HCT116 (cell line): Measurements from ENCODE around the gene PJA1.
A peak's percentile ranks its signal among the peaks of the same experiment; 100 is the strongest.

Experiments used
- EZH2 ChIP-seq: fragments of 200-600 bp; sonication (generic); IDR thresholded peaks from 2 replicates; pipeline ENCODE4 v1.6.1; 2017; ENCODE audit warnings: antibody characterized with exemption, mixed run types
- POLR2A ChIP-seq: IDR thresholded peaks from 2 replicates; pipeline ENCODE4 v1.7.0; 2011; ENCODE audit warnings: borderline replicate concordance; ENCODE audit not compliant: insufficient read depth, insufficient read length; ENCODE audit errors: extremely low read depth
- POLR2AphosphoS5 ChIP-seq: IDR thresholded peaks from 2 replicates; pipeline ENCODE4 v1.6.1; 2011; ENCODE audit warnings: mild to moderate bottlenecking, low read depth, low read length, moderate library complexity
- RAD21 ChIP-seq: IDR thresholded peaks from 2 replicates; pipeline ENCODE4 v1.6.1; 2012; ENCODE audit warnings: low read depth, mild to moderate bottlenecking
- SIN3A ChIP-seq: IDR thresholded peaks from 2 replicates; pipeline ENCODE4 v1.6.1; 2012; ENCODE audit warnings: low read depth
- SP1 ChIP-seq: IDR thresholded peaks from 2 replicates; pipeline ENCODE4 v1.6.1; 2012; ENCODE audit warnings: low read depth
- SRF ChIP-seq: IDR thresholded peaks from 2 replicates; pipeline ENCODE4 v1.6.1; 2012; ENCODE audit warnings: low read depth
- YY1 ChIP-seq: IDR thresholded peaks from 2 replicates; pipeline ENCODE4 v1.6.1; 2011; ENCODE audit warnings: low read length, low read depth, moderate library complexity, mild to moderate bottlenecking; ENCODE audit not compliant: insufficient replicate concordance; ENCODE audit errors: extremely low read depth
- ZNF274 ChIP-seq: fragments of 200-500 bp; sonication (Bioruptor generic); IDR thresholded peaks from 2 replicates; pipeline ENCODE4 v1.6.1; 2014; ENCODE audit warnings: mild to moderate bottlenecking, low read depth, low read length, inconsistent platforms
- TF ChIP-seq, protein P1 (sequence below): IDR thresholded peaks from 2 replicates; pipeline ENCODE4 v1.6.1; 2012
- TF ChIP-seq, protein P2 (sequence below), 3 experiments: fragments of 200-600 bp in 1 of 3; sonication (generic) in 1 of 3; IDR thresholded peaks in 2 of 3; conservative IDR thresholded peaks in 1 of 3; 2 replicates each; pipeline ENCODE4 v1.5.1; 2012 to 2017; ENCODE audit warnings: low read depth in 2 of 3, low read length in 2 of 3, antibody characterized with exemption in 1 of 3, borderline replicate concordance in 1 of 3, control low read depth in 1 of 3, mild to moderate bottlenecking in 1 of 3, mixed read lengths in 1 of 3, mixed run types in 1 of 3, moderate library complexity in 1 of 3; ENCODE audit not compliant: insufficient read depth in 1 of 3
- TF ChIP-seq, protein P3 (sequence below): IDR thresholded peaks from 2 replicates; pipeline ENCODE4 v1.6.1; 2011; ENCODE audit warnings: mild to moderate bottlenecking, low read length, moderate library complexity; ENCODE audit not compliant: insufficient replicate concordance; ENCODE audit errors: extremely low read depth
- TF ChIP-seq, protein P4 (sequence below): IDR thresholded peaks from 2 replicates; pipeline ENCODE4 v1.6.1; 2012; ENCODE audit warnings: low read depth
- TF ChIP-seq, protein P5 (sequence below): IDR thresholded peaks from 2 replicates; pipeline ENCODE4 v1.6.1; 2012

DNA sequence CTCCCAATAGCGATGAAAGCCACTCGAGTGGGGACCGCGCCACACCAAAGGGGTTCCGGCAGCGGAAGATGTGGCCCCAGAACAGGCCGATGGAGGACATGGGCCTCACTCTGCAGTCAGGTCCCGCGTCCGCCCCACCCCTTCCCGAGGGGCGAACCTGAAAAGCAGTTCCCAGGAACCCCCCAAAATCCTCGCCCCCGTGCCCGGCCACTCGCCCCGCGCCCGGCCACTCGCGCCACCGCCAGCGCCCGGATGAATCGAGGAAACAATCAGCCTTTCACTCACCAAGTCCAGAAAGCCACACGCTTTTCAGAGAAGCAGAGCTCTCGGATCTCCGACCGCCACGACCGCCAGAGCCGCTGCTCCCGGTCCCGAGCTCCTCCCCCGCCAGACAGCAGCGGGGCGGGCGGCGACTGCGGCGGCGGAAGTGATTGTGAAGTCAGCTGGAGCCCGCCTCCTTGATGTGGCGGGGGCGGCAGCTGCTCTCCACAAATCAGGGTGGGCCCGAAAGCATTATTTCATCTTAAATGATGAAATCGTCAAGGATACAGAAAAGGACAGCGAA is at the start of gene PJA1:
- TF ChIP-seq, protein P1, sequence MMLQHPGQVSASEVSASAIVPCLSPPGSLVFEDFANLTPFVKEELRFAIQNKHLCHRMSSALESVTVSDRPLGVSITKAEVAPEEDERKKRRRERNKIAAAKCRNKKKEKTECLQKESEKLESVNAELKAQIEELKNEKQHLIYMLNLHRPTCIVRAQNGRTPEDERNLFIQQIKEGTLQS = no peak
- TF ChIP-seq, protein P2, sequence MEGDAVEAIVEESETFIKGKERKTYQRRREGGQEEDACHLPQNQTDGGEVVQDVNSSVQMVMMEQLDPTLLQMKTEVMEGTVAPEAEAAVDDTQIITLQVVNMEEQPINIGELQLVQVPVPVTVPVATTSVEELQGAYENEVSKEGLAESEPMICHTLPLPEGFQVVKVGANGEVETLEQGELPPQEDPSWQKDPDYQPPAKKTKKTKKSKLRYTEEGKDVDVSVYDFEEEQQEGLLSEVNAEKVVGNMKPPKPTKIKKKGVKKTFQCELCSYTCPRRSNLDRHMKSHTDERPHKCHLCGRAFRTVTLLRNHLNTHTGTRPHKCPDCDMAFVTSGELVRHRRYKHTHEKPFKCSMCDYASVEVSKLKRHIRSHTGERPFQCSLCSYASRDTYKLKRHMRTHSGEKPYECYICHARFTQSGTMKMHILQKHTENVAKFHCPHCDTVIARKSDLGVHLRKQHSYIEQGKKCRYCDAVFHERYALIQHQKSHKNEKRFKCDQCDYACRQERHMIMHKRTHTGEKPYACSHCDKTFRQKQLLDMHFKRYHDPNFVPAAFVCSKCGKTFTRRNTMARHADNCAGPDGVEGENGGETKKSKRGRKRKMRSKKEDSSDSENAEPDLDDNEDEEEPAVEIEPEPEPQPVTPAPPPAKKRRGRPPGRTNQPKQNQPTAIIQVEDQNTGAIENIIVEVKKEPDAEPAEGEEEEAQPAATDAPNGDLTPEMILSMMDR (IDR thresholded peaks at IDR 0.05 in 2 of 3, conservative IDR thresholded peaks at IDR 0.05 in 1 of 3; ENCODE audit: borderline replicate concordance in 1 of 3, insufficient read depth in 1 of 3, low read depth in 2 of 3, low read length in 2 of 3) = no peak
- no peak; the same call in 1 of the 2 replicates for TF ChIP-seq SP1
- no peak for TF ChIP-seq RAD21
- TF ChIP-seq, protein P3, sequence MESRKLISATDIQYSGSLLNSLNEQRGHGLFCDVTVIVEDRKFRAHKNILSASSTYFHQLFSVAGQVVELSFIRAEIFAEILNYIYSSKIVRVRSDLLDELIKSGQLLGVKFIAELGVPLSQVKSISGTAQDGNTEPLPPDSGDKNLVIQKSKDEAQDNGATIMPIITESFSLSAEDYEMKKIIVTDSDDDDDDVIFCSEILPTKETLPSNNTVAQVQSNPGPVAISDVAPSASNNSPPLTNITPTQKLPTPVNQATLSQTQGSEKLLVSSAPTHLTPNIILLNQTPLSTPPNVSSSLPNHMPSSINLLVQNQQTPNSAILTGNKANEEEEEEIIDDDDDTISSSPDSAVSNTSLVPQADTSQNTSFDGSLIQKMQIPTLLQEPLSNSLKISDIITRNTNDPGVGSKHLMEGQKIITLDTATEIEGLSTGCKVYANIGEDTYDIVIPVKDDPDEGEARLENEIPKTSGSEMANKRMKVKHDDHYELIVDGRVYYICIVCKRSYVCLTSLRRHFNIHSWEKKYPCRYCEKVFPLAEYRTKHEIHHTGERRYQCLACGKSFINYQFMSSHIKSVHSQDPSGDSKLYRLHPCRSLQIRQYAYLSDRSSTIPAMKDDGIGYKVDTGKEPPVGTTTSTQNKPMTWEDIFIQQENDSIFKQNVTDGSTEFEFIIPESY = no peak
- TF ChIP-seq EZH2 = no peak
- no peak for TF ChIP-seq ZNF274
- peak; percentile 71 for TF ChIP-seq POLR2AphosphoS5
- TF ChIP-seq, protein P4, sequence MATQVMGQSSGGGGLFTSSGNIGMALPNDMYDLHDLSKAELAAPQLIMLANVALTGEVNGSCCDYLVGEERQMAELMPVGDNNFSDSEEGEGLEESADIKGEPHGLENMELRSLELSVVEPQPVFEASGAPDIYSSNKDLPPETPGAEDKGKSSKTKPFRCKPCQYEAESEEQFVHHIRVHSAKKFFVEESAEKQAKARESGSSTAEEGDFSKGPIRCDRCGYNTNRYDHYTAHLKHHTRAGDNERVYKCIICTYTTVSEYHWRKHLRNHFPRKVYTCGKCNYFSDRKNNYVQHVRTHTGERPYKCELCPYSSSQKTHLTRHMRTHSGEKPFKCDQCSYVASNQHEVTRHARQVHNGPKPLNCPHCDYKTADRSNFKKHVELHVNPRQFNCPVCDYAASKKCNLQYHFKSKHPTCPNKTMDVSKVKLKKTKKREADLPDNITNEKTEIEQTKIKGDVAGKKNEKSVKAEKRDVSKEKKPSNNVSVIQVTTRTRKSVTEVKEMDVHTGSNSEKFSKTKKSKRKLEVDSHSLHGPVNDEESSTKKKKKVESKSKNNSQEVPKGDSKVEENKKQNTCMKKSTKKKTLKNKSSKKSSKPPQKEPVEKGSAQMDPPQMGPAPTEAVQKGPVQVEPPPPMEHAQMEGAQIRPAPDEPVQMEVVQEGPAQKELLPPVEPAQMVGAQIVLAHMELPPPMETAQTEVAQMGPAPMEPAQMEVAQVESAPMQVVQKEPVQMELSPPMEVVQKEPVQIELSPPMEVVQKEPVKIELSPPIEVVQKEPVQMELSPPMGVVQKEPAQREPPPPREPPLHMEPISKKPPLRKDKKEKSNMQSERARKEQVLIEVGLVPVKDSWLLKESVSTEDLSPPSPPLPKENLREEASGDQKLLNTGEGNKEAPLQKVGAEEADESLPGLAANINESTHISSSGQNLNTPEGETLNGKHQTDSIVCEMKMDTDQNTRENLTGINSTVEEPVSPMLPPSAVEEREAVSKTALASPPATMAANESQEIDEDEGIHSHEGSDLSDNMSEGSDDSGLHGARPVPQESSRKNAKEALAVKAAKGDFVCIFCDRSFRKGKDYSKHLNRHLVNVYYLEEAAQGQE = no peak
- TF ChIP-seq POLR2A = no peak
- TF ChIP-seq, protein P5, sequence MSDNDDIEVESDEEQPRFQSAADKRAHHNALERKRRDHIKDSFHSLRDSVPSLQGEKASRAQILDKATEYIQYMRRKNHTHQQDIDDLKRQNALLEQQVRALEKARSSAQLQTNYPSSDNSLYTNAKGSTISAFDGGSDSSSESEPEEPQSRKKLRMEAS = no peak
- no peak for TF ChIP-seq SIN3A
- TF ChIP-seq YY1 = no peak
- TF ChIP-seq SRF = no peak
